Cardiac septum (tissue), 1 donor: ENCODE results near the gene CDC42BPA. TPM values are rescaled to one million over a fixed set of nuclear protein-coding genes. Genes with fewer than 3 reads are reported as not detected.
A peak's percentile ranks its signal among the peaks of the same experiment; 100 is the strongest.
"Not testable (repeated sequence)": the region's sequence is repeated elsewhere in the genome, so short reads cannot be mapped to it uniquely, and the experiment has no call there.

Experiments
- DNase-seq: peaks from one replicate; pipeline ENCODE4 v3.0.0-alpha.2; 2020; ENCODE audit warnings: low spot score
- intact Hi-C: fragments of 100-400 bp; cut with DNase I; formaldehyde crosslinking; loops from one replicate; pipeline ENCODE4 v1.14.0; 2022
- long read RNA-seq: library from polyadenylated mRNA; unstranded; transcript quantifications from one replicate; pipeline ENCODE4 v2.0.0, GENCODE V29; 2021
- total RNA-seq: library from RNA; stranded (reverse); fragmentation: NEBNext Ultra II Directional; extraction: Animal tissue kit (Norgen Biotek cat#: 25700); gene quantifications from one replicate; pipeline ENCODE4 v1.2.1, GENCODE V29; 2021
- donor health status: DM: no; HTN: no; CAD: no.

Gene CDC42BPA, protein sequence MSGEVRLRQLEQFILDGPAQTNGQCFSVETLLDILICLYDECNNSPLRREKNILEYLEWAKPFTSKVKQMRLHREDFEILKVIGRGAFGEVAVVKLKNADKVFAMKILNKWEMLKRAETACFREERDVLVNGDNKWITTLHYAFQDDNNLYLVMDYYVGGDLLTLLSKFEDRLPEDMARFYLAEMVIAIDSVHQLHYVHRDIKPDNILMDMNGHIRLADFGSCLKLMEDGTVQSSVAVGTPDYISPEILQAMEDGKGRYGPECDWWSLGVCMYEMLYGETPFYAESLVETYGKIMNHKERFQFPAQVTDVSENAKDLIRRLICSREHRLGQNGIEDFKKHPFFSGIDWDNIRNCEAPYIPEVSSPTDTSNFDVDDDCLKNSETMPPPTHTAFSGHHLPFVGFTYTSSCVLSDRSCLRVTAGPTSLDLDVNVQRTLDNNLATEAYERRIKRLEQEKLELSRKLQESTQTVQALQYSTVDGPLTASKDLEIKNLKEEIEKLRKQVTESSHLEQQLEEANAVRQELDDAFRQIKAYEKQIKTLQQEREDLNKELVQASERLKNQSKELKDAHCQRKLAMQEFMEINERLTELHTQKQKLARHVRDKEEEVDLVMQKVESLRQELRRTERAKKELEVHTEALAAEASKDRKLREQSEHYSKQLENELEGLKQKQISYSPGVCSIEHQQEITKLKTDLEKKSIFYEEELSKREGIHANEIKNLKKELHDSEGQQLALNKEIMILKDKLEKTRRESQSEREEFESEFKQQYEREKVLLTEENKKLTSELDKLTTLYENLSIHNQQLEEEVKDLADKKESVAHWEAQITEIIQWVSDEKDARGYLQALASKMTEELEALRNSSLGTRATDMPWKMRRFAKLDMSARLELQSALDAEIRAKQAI (N-terminal part only)
- total RNA-seq: 33.5 TPM
- long read RNA-seq, partial matches to known transcripts: 24 of 31 reads
- long read RNA-seq, other reads (novel, unspliced or antisense): 6 of 31 reads

DNA sequence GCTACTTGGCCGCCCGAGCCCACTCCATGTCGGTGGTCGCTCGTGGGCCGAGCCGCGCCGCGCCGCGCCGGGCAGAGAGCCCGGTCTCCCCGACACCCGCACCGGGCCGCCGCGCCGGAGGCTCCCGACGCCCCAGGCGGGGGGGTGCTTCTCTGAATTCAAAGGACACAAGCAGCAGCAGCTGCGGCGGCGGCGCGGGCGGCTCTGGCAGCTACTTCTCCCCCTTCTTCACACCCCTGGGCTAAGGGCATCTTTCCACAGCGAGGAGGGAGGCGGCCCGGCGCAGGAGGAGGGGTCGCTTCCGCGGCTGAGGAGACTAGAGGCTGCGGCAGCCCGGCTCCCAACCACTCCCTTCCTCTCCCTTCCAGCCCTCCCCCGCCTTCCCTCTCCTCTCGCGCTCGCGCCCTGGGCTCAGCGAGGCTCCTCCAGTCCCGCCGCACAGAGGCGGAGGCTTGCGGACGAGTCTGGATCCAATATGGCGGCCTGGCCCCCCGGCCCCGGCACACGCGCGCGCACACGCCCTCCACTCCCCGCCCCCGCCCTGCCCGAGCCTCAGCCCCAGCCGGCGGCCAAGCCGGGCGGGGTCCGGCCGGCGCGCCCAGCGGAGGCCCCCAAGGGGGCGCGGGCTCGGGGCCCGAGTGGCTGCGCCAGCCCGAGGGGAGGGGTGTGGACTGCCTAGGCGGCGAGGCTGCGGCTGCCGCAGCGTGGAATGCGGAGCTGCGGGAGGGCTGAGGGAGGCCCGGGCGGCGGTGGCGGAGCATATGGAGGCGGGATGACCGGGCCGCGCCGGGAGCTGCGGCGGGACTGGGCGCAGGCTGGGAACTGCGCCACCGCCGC, at the start of gene CDC42BPA:
Gene CDC42BPA (minus strand): TSS at position 477 of the 837 bp plus-strand sequence. CDS start 1,310 bp downstream, outside the sequence.
- DNase-seq: peak; percentile 91
- intact Hi-C loops: loop anchor here (1.0 to 10.0 kb wide), 4 partner anchors 39 to 183 kb away; no protein-coding TSS in a partner anchor

DNA sequence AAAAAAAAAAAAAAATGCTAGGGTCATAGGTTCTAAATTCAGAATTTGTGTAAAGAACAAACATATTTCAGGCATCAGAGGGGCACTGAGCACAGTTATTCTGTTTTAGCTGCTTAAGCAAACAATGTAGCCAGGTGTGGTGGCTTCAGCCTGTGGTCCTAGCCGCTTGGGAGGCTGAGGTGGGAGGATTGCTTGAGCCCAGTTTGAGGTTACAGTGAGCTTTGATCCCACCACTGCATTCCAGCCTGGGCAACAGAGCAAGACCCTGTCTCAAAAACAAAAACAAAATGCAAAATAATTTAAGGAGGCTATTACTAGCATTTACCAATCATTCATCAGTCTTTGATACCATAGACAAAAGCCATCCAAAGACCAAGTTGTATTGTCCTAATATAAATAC, 49.7 kb upstream of the CDC42BPA start:
- intact Hi-C loops: no loop called here
- no peak for DNase-seq

DNA sequence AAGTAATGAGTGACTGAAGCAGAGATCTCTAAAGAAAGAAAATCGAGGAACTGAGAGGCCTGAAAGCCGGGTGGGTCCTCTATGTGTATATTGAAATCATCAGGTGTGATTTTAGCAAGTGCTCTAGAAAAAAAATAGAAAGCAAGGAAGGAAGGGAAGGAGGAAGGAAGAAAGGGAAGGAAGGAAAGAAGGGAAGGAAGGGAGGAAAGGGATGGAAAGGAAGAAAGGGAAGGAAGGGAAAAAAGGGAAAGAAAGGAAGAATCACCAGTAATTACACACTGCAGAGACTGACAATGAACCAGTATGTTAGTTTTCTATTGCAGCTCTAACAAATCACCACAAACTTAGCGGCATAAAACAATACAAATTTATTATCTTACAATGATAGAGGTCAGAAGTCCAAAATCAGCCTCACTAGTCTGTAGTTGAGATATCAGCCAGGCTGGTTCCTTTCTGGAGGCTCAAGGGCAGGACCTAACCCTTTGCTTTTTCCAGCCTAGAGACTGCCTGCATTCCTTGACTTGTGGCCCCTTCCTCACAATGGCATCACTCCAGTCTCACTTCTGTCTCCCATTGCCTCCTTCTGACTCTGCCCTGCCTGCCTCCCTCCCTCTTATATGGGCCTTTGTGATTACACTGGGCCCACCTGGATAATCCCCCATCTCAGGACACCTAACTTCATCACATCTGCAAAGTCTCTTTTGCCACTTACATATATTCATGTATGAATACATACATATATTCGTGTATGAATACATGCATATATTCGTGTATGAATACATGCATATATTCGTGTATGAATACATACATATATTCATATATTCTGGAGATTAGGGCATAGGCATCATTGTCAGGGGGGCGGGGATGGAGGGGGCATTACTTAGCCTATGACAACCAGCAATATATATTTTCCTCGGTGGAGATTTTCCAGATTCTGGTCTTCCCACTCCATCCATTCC, 47.5 kb upstream of the CDC42BPA start:
- intact Hi-C loops: no loop called here
- no peak for DNase-seq

DNA sequence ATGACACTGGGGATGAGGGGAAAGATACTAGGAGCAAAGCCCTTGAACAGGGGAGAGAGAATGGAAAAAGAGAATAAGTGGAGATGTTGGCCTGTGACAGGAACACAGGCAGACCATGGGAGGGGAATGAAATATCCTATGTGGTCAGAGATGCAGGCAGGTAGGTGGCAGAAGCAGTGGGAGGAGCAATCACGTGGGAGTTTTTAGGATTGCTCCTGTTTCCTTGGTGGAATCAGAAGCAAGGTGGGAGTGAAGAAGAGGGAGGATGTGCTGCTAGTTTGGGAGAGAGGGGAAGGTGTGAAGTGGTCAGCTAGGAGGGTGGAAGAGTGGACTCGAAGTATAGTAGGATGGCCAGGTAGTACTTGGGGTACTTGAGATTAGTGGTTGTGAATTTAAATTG, 46.4 kb upstream of the CDC42BPA start:
- intact Hi-C loops: no loop called here
- DNase-seq: no peak

DNA sequence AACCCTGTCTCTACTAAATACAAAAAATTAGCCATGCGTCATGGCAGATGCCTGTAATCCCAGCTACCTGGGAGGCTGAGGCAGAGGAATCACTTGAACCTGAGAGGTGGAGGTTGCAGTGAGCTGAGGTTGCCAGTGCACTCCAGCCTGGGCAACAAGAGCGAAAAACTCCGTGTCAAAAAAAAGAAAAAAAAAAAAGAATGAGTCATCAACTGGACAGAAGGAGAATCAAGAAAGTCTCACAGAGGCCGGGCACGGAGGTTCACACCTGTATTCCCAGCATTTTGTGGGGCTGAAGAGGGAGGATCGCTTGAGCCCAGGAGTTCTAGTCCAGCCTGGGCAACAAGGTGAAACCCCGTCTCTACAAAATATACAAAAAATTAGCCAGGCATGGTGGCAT, 45.5 kb upstream of the CDC42BPA start:
- DNase-seq: no peak
- intact Hi-C loops: no loop called here

DNA sequence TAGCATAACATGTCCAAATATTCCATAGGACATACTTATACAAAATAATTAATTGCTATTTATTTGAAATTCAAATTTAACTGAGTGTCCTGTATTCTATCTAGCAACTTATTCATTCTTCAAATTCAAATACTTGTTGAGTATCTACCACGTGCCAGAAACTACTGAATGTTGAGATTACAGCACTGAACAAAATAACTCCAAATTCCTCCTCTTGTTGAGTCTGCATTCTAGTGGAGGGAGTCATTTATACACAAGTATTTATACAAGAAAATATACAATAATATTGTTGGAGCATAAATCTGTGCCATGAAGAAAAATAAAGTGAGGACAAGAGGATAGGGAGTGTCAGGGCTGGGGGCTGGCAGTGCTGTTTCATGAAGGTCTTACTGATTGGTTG, 43.7 kb upstream of the CDC42BPA start:
- intact Hi-C loops: no loop called here
- DNase-seq: no peak

DNA sequence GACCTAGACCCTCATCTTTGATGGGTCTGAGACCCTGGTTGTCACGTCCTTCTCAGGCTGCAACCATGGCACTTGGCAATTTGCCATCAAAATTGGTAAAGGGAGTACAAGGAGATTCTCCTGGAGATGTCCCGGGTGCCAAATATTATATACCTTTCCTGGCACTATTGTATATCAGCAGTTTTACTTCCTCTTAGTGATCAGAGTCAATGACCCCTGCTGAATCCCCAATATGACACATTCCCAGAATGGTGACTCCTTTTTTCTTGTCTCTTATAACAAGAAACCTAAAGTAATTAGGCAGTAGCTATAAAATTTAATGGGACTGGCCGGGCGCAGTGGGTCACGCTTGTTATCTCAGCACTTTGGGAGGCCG, 39.6 kb upstream of the CDC42BPA start:
- DNase-seq: no peak
- intact Hi-C loops: loop anchor here (1.0 to 5.0 kb wide), 3 partner anchors 40 to 121 kb away; partner anchors contain the start of gene CDC42BPA

DNA sequence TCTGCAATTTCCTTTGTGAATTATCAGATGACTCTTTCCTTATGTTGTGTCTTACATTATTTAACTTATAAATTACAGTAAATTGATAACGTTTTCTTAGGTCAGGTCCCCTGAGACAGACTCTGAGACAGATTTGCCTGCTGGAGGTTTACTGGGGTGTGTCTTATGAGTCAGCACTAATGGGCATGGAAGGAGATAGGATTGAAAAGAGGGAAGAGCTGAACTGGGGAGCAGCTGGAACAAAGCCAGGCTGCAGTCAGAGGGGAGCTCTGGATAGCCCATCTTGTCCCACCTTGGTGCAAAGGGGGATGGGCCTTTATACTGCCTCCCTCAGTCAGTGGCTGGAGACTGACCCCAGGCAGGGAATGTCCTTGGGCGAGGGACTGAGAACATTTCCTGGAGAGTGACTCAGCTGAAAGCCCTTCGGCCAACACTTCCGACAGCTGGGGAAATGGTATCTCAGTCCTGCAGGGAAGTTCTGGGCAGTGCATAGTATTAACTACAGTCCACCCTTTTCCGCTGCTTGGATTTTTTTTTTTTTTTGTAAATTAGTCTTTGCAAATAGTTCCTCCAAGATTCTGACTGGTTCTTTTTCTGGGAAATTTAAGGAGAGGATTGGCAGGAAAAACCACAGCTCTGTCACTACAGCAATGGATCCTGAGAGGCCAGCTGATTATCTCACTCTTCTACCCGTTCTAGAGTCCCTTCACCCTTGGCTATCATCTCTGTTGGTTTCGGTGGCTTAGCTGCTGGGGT, 39.1 kb upstream of the CDC42BPA start:
- peak; percentile 86 for DNase-seq
- intact Hi-C loops: loop anchor here (1.0 to 5.0 kb wide), 3 partner anchors 39 to 120 kb away; partner anchors contain the start of gene CDC42BPA

DNA sequence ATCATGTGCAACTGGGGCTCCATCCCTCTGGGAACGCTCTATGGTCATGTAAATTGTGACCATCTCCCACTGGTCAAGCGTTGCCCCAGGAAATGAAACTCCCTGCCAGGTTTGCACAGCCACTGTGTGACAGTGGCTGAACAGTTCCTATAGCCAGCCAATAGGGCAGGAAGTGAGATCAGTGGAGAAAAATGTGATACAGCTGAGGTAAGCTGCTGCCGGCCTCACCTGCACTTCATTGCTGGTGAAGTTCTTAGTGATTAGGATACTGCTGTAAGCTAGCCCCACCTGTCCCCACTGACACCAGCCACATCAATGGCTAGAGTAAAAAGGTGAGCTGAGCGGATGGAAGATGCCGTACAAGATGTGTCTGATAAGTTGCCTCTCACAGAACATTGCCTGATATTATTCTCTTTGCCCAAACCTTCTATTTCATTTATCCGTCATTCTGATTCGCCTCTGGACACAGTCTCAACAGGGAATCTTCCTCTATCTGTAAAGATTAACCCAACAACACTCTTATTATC, 38.4 kb upstream of the CDC42BPA start:
- intact Hi-C loops: loop anchor here (1.0 to 5.0 kb wide), 3 partner anchors 38 to 119 kb away; partner anchors contain the start of gene CDC42BPA
- DNase-seq: no peak

DNA sequence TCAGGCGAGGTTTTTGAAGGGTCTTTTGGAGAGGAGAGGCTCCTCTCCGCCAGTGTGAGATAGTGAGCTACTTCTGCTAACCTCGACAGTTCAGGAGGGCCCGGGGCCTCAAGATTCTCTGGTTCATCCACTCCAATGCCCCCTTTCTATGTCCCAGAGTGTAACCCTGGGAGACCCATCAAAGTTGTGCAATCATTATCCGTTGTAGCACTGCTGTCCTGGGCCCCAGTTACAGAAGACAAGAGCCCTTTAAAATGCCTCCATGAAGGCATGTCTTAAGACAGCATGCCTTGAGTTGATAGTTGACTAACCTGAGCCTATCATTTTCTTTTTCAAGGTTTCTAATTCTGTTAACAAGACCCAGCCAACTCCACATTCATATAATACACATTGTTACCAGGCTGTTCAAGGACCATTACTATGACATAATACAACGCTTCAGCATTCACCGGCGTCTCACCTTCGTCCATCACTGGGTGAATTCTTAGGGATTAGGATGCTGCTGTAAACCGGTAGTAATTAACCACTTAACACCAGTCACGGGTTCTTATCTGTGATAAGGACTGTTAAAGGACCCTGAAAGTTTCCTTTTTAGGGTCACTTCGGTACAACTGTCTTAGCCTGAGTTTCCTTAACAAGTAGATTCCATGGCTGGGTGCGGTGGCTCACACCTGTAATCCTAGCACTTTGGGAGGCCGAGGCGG, 37.4 kb upstream of the CDC42BPA start:
- no peak for DNase-seq
- intact Hi-C loops: loop anchor here (5.0 kb wide), 2 partner anchors 62 to 118 kb away; no protein-coding TSS in a partner anchor

DNA sequence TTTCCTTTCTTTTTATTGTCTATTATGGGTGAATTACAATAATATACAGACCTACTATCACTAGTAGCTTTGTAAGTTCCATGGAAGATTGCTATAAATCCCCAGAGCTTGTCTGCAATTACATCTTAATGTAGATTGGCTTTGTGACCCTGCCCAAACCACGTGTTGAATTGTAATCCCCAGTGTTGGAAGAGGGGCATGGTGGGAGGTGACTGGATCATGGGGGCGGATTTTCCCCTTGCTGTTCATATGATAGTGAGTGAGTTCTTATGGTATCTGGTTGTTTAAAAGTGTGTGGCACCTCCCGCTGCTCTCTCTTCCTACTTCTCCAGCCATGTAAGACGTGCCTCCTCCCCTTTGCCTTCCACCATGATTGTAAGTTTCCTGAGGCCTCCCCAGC, 34.9 kb upstream of the CDC42BPA start:
- no peak for DNase-seq
- intact Hi-C loops: no loop called here

DNA sequence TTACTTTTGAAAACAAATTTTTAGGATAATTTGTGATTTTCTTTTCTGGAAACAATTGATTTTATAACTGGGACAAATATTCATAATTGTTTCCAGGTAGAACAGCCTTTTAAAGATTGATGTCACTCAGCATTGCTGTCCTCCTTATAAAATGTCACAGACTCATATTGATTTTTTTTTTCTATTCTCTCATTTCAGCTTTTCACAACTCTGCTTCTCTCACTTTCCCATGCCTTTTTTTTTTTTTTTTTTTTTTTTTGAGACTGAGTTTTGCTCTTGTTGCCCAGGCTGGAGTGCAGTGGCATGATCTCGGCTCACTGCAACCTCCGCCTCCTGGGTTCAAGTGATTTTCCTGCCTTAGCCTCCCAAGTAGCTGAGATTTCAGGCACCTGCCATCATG, 33.9 kb upstream of the CDC42BPA start:
- DNase-seq, intact Hi-C loops: not testable (repeated sequence)

DNA sequence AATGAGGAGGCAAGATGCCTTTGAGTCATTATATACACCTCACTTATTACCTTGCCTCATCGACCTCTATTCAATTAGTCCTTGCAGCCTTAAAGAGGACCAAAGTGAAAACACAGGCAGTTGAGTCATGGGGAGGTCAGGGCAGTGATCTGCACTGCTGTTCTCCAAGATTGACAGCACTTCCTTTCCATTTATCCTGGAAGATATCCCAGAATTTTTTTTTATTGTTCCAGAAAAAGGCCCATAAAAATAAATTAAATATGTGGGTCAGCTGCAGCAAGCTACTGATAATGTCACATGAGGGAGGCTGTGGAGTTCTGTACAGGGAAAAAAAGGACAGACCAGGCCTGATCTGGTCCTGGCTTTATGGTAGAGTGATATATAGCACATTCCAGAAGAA, 33.2 kb upstream of the CDC42BPA start:
- no peak for DNase-seq
- intact Hi-C loops: no loop called here

DNA sequence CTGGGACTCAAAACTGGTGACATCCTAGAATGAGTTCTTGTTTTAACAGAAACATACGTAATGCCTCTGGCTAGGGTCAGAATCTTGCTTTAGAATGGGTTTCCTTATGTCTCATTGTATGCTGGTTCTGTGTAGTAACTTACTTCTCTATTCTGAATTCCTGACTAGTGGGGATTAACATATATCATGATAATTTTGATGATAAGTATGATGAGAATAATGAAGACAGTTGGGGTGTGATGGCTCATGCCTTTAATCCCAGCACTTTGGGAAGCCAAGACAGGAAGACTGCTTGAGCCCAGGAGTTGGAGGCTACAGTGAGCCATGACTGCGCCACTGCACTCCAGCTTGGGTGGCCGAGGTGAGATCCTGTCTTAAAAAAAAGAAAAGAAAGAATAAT, 31.7 kb upstream of the CDC42BPA start:
- no peak for DNase-seq
- intact Hi-C loops: no loop called here

DNA sequence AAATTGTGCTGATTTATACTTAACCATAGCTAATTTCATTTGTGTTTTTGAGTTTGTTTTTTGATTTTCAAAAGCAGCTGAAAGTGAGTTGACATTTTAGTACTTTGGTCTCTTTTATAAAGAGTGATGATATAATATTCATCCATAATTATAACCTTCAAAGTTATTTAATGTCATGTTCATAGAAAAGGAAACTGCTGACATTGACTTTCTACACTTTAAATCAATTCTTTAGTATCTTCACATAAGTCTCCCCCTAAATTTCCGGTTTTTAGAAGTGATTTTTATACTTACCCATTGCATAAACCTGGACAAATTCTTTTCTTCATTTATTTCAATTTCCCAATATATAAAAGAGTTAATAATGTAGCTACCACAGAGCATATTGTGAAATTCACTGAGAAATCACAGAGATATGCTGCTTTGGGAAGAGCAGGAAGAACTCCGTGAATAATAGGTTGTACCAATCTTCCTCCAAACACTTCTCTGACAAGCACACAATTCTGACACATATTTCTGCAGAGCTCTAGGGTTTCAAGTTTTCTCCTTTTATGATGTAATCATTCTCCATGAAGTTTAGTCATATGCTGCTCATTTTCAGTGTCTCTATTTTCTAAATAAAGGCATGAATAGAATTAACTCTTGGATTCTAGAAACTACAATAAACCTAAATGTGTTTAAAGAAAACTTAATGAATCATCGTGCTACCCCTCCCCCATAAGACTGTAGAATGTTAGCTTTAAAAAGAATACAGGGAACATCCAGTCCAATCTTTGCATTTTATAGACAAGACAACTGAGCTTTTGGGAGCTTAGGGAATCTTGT, 25.6 kb upstream of the CDC42BPA start:
- no peak for DNase-seq
- intact Hi-C loops: no loop called here

DNA sequence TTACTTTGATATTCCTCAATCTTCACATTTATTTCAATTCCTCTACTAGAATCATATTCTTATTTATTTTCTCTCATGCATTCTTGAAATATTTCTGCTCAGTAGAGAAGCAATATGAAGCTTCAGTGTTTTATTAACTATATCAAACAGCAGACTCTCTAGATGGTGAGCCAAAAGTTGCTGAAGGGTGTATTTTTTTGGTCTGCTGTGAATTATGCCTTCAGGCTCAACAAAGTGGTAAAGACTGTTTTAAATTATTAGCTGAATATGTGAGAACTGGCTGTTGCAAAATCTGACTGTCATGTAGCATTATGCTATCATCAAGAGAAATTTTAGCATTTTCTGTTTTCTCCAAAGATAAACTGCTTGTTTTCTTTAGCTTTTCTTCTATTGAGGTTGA, 24.9 kb upstream of the CDC42BPA start:
- intact Hi-C loops: no loop called here
- DNase-seq: no peak
